Stimulated activated naive CD4-positive, alpha-beta T cell treated with Interleukin-2 at 50 U/mL for 16 hours (primary cell): ENCODE measurements around the gene QKI.

Source experiments
- DNase-seq: peaks from one replicate; lab custom pipeline; 2025; lab: John Stamatoyannopoulos, UW

Gene QKI

DNA sequence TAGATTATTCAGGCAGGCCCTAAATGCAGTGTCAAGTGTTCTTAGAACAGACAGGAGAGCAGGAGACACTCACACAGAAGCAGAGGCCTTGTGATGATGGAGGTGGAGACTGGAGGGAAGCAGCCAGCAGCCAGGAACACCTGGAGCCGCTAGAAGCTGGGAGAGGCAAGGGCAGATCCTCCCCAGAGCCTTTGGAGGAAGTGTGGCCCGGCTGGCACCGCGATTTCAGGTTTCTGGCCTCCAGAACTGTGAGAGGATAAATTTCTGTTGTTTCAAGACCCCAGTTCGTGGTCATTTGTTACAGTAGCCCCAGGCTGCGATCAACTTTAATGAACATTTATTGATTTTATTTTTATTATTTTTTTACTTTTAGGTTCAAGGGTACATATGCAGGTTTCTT lies 203.0 kb downstream of the QKI start:
- DNase-seq = no peak

DNA sequence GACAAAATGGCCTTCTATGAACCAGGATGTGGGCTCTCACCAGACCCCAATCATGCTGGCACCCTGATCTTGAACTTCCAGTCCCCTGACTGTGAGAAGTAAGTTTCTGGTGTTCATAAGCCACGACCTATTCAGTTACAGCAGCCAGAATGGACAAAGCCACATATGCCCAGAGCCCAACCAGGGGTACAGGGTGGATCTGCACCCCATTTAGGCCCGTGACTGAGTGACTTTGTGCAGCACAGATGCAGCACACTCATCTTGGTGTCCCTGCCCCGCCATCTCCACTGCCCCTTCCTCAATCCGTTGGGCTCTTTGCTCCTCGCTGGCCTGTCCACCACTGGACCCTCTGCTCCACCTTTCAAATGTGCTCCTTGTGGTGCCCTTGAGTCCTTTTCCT lies 205.6 kb downstream of the QKI start:
- DNase-seq = no peak

DNA sequence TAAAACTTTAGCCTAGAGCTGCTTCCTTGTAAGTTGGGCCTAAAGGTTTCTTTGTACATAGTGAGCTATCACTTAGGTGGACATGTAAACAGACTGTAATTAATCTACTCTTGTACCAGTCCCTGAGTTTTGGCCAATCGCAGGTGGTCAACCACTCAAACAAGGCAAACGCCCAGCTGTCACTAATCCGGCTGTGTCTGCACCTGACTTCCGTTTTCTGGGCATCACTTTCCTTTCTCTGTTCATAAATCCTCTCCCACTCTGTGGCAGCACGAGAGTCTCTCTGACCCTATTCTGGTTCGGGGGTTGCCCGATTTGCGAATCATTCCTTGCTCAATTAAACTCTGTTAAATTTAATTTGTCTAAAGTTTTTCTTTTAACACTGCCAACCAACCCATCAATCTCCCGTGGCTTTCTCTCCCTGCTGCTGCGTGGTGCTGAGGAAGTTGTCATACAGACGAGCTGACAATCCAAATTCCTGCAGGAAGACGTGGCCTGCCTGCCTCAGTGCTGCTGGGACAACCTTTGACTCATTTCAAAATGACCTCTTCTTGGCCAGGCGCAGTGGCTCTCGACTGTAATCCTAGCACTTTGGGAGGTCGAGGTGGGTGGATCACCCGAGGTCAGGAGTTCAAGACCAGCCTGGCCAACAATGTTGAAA lies 206.3 kb downstream of the QKI start:
- DNase-seq = no peak

GRCh38 chr6:163625265-163625664 lies 210.7 kb downstream of the QKI start:
- no peak for DNase-seq

GRCh38 chr6:163626073-163626867 lies 211.8 kb downstream of the QKI start:
- no peak for DNase-seq

DNA sequence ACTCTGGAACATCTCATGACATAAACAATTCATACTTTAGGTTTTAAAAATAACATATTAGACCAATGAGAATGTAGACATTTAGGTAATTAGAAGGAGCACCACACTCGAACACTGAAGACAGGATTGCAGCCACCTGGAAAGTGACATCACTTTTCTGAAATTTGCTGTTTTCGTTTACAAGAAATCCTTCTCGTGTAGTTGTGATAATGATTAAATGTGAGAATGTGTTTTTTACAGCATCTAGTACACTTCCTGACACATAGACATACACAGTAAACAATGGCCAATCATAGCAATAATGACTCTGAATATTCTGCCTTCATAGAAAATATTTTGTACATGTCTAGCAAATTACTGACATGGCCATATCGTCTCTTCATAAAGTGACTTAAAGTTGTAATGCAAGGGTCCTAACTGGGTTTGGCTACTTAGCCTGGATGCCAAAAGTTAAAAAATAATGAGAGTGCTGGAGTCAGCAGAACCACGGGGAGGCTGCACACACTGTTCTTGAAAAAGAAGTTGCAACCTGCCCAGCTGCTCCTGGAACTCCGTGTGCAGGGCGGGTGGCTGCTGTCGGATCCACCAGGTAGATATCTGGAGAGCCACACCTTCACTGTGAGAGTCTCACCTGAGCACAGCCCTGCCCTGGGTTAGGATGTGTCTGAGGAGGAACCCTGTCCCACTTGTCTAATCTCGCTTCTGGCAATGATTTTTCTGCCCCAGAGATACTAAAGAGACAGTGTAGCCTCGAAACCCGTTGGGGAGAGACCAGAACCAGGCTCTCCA lies 212.9 kb downstream of the QKI start:
- DNase-seq = no peak
